T-helper 17 cell (primary cell): Measurements from ENCODE around the gene MBD5. TPM values are rescaled to one million over a fixed set of nuclear protein-coding genes. Genes with fewer than 3 reads are reported as not detected.

Experiments
- ATAC-seq: fragments of 150-1000 bp; cut with Tn5 transposase; 2 replicates; pipeline ENCODE4 v1.10.0; 2021; ENCODE audit warnings: mild to moderate bottlenecking, moderate library complexity
- DNase-seq, 3 donors: peaks; one replicate each; pipeline versions ENCODE4 v3.0.0 to v3.0.0-alpha.2; 2020 to 2021
- H3K9me3 ChIP-seq: one replicate; pipeline ENCODE4 v1.7.0; 2013; ENCODE audit warnings: low read length, mild to moderate bottlenecking; ENCODE audit not compliant: control insufficient read depth, poor library complexity, severe bottlenecking
- H3K27ac Mint-ChIP-seq: one replicate; pipeline ENCODE4 v1.8.0; 2022; ENCODE audit warnings: mild to moderate bottlenecking, moderate library complexity, mixed read lengths
- H3K27me3 Mint-ChIP-seq: one replicate; pipeline ENCODE4 v1.8.0; 2022; ENCODE audit warnings: mixed read lengths
- H3K36me3 Mint-ChIP-seq: one replicate; pipeline ENCODE4 v1.8.0; 2022; ENCODE audit warnings: low read depth, mixed read lengths
- H3K4me1 Mint-ChIP-seq: one replicate; pipeline ENCODE4 v1.8.0; 2022; ENCODE audit warnings: mild to moderate bottlenecking, mixed read lengths
- H3K4me3 Mint-ChIP-seq: one replicate; pipeline ENCODE4 v1.8.0; 2022; ENCODE audit warnings: mild to moderate bottlenecking, moderate library complexity, mixed read lengths
- total RNA-seq, 4 donors: library from RNA in 2 of 4; stranded (reverse) in 2 of 4; gene quantifications; one replicate each; pipeline ENCODE4 v1.2.3 and lab custom pipeline; 2022 to 2026

MBD5 gene
- total RNA-seq, 2 donors from 2014 or later: 56.1 to 56.8 TPM

GRCh38 chr2:148102641-148103040 lies 81.8 kb downstream of the MBD5 start:
- Mint-ChIP-seq H3K27me3 (no peaks in the 10 kb centered on the region), H3K27ac (no peak overlapping the region), H3K36me3 (peaks cover 3% of the 10 kb centered on the region), H3K4me3 (no peak overlapping the region), H3K4me1 (peaks cover 15% of the 10 kb centered on the region)
- ATAC-seq: no peak
- no peak for DNase-seq
- no peaks in the 10 kb centered on the region for H3K9me3 ChIP-seq

GRCh38 chr2:148103946-148104345 lies 83.1 kb downstream of the MBD5 start:
- Mint-ChIP-seq H3K36me3 (peaks cover 3% of the 10 kb centered on the region), H3K27me3 (no peaks in the 10 kb centered on the region), H3K27ac (no peak overlapping the region), H3K4me3 (no peak overlapping the region), H3K4me1 (peaks cover 15% of the 10 kb centered on the region)
- DNase-seq (no peak), ATAC-seq (no peak)
- no peaks in the 10 kb centered on the region for H3K9me3 ChIP-seq

- no peak for ATAC-seq
- Mint-ChIP-seq H3K36me3 (peaks cover 3% of the 10 kb centered on the region), H3K4me3 (no peak overlapping the region)
Measured at GRCh38 chr2:148106331-148106730, 85.4 kb downstream of the MBD5 start.

GRCh38 chr2:148108385-148108784 lies 87.5 kb downstream of the MBD5 start:
- H3K27ac Mint-ChIP-seq: no peak overlapping the region
- no peaks in the 10 kb centered on the region for H3K9me3 ChIP-seq
- no peaks in the 10 kb centered on the region for H3K27me3 Mint-ChIP-seq
- ATAC-seq (no peak), DNase-seq (no peak)
- H3K4me3 Mint-ChIP-seq: no peak overlapping the region
- H3K36me3 Mint-ChIP-seq: peaks cover 3% of the 10 kb centered on the region
- H3K4me1 Mint-ChIP-seq: peaks cover 15% of the 10 kb centered on the region

More at GRCh38 chr2:148106331-148106730, 85.4 kb downstream of the MBD5 start:
- no peaks in the 10 kb centered on the region for H3K9me3 ChIP-seq
- Mint-ChIP-seq H3K27me3 (no peaks in the 10 kb centered on the region), H3K4me1 (peaks cover 26% of the 10 kb centered on the region), H3K27ac (no peak overlapping the region)
- no peak for DNase-seq

- no peaks in the 10 kb centered on the region for H3K9me3 ChIP-seq
- peaks cover 15% of the 10 kb centered on the region for H3K4me1 Mint-ChIP-seq
- H3K27ac Mint-ChIP-seq: peak overlapping the region; percentile 61
- peaks cover 3% of the 10 kb centered on the region for H3K36me3 Mint-ChIP-seq
- no peak for ATAC-seq
- no peak overlapping the region for H3K4me3 Mint-ChIP-seq
- H3K27me3 Mint-ChIP-seq: no peaks in the 10 kb centered on the region
- no peak for DNase-seq
Measured at GRCh38 chr2:148110184-148110583, 89.3 kb downstream of the MBD5 start.

GRCh38 chr2:148122788-148123187 lies 101.9 kb downstream of the MBD5 start:
- DNase-seq: no peak
- Mint-ChIP-seq H3K4me3 (no peak overlapping the region), H3K27ac (no peak overlapping the region), H3K36me3 (peaks cover 4% of the 10 kb centered on the region), H3K4me1 (peaks cover 12% of the 10 kb centered on the region), H3K27me3 (no peaks in the 10 kb centered on the region)
- H3K9me3 ChIP-seq: no peaks in the 10 kb centered on the region
- no peak for ATAC-seq

GRCh38 chr2:148124271-148124670 lies 103.4 kb downstream of the MBD5 start:
- H3K4me3 Mint-ChIP-seq: no peak overlapping the region
- H3K27ac Mint-ChIP-seq: no peak overlapping the region
- H3K4me1 Mint-ChIP-seq: peaks cover 13% of the 10 kb centered on the region
- H3K36me3 Mint-ChIP-seq: peaks cover 4% of the 10 kb centered on the region
- DNase-seq: no peak
- ATAC-seq: no peak
- no peaks in the 10 kb centered on the region for H3K9me3 ChIP-seq
- no peaks in the 10 kb centered on the region for H3K27me3 Mint-ChIP-seq

- ATAC-seq: no peak
- no peak for DNase-seq
- Mint-ChIP-seq H3K4me1 (peaks cover 9% of the 10 kb centered on the region), H3K36me3 (no peaks in the 10 kb centered on the region), H3K4me3 (no peak overlapping the region), H3K27ac (peak overlapping the region; percentile 2), H3K27me3 (no peaks in the 10 kb centered on the region)
- H3K9me3 ChIP-seq: no peaks in the 10 kb centered on the region
Measured at GRCh38 chr2:148130581-148130980, 109.7 kb downstream of the MBD5 start.

GRCh38 chr2:148132412-148132811 lies 111.5 kb downstream of the MBD5 start:
- Mint-ChIP-seq H3K36me3 (no peaks in the 10 kb centered on the region), H3K27me3 (no peaks in the 10 kb centered on the region), H3K27ac (no peak overlapping the region), H3K4me1 (peaks cover 10% of the 10 kb centered on the region), H3K4me3 (no peak overlapping the region)
- no peak for DNase-seq
- no peaks in the 10 kb centered on the region for H3K9me3 ChIP-seq
- ATAC-seq: no peak

- Mint-ChIP-seq H3K27ac (no peak overlapping the region), H3K27me3 (no peaks in the 10 kb centered on the region), H3K4me1 (peaks cover 5% of the 10 kb centered on the region), H3K36me3 (no peaks in the 10 kb centered on the region), H3K4me3 (no peak overlapping the region)
- DNase-seq (no peak), ATAC-seq (no peak)
- H3K9me3 ChIP-seq: no peaks in the 10 kb centered on the region
Measured at GRCh38 chr2:148135705-148136104, 114.8 kb downstream of the MBD5 start.

- Mint-ChIP-seq H3K27me3 (no peaks in the 10 kb centered on the region), H3K4me1 (peaks cover 5% of the 10 kb centered on the region), H3K36me3 (no peaks in the 10 kb centered on the region), H3K27ac (no peak overlapping the region), H3K4me3 (no peak overlapping the region)
- no peak for ATAC-seq
- H3K9me3 ChIP-seq: no peaks in the 10 kb centered on the region
- no peak for DNase-seq
Measured at GRCh38 chr2:148136441-148136840, 115.5 kb downstream of the MBD5 start.

GRCh38 chr2:148161909-148162435 lies 141.1 kb downstream of the MBD5 start:
- Mint-ChIP-seq H3K27me3 (no peaks in the 10 kb centered on the region), H3K4me3 (no peak overlapping the region), H3K4me1 (peaks cover 5% of the 10 kb centered on the region), H3K27ac (no peak overlapping the region), H3K36me3 (no peaks in the 10 kb centered on the region)
- ATAC-seq (no peak), DNase-seq (no peak)
- no peaks in the 10 kb centered on the region for H3K9me3 ChIP-seq

GRCh38 chr2:148162871-148163270 lies 142.0 kb downstream of the MBD5 start:
- peaks cover 3% of the 10 kb centered on the region for H3K36me3 Mint-ChIP-seq
- H3K4me1 Mint-ChIP-seq: peaks cover 5% of the 10 kb centered on the region
- H3K4me3 Mint-ChIP-seq: no peak overlapping the region
- H3K27me3 Mint-ChIP-seq: no peaks in the 10 kb centered on the region
- DNase-seq (no peak), ATAC-seq (no peak)
- no peak overlapping the region for H3K27ac Mint-ChIP-seq
- H3K9me3 ChIP-seq: no peaks in the 10 kb centered on the region

GRCh38 chr2:148165975-148166374 lies 145.1 kb downstream of the MBD5 start:
- DNase-seq (no peak), ATAC-seq (no peak)
- no peaks in the 10 kb centered on the region for H3K9me3 ChIP-seq
- Mint-ChIP-seq H3K4me3 (no peak overlapping the region), H3K27ac (no peak overlapping the region), H3K4me1 (peaks cover 5% of the 10 kb centered on the region), H3K27me3 (no peaks in the 10 kb centered on the region), H3K36me3 (peaks cover 3% of the 10 kb centered on the region)
